Measurements from ENCODE around the gene SLC35F3.

The SLC35F3 gene

DNA sequence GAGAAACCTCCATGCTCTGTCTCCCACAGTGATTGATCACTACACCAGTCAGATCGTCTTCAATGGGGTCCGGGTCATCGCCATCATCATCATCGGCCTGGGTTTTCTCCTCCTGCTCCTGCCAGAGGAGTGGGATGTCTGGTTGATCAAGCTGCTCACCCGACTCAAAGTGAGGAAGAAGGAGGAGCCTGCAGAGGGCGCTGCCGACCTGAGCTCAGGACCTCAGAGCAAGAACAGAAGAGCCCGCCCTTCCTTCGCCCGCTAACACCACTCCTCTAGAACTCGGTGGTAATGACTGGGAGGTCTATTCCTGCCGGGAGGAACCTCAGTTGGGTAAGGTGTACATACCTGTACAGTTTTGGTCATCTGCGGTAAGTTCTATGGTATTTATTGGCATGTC is 418.5 kb downstream of the SLC35F3 start:
- FAIRE-seq, result peak; percentile 42

DNA sequence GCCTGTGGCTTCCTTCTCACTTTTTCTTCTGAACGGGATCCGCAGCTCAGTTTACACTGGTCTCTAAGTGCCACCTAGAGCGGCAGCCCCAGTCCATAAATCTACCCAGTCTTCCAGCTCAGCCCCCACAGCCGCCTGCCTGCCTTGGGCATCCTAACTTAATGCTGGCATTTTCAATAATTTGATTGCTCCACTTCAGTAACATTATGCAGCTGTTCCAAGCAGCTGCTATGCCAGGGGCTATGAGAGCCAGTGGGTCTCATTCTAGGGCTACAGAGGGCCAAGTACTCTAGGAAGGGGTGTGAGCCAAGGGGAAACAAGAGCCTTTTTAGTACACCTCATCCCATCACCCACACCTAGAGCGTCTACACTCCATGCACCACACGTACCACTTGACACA is 420.3 kb downstream of the SLC35F3 start:
- TF ChIP-seq POLR2AphosphoS5 (IDR thresholded peaks at IDR 0.05; ENCODE audit: low read depth, low read length) (no peak), TAF1 (IDR thresholded peaks at IDR 0.05; ENCODE audit: borderline replicate concordance, low read depth, low read length) (no peak), POLR2A (IDR thresholded peaks at IDR 0.05; ENCODE audit: low read depth, low read length) (no peak)
- FAIRE-seq (no peak), DNase-seq (ENCODE audit: insufficient read length) (no peak)

More for the DNA sequence above, 418.5 kb downstream of the SLC35F3 start:
- TF ChIP-seq POLR2AphosphoS5 (IDR thresholded peaks at IDR 0.05; ENCODE audit: low read depth, low read length) (no peak), TAF1 (IDR thresholded peaks at IDR 0.05; ENCODE audit: borderline replicate concordance, low read depth, low read length) (no peak), POLR2A (IDR thresholded peaks at IDR 0.05; ENCODE audit: low read depth, low read length) (no peak)
- peak; percentile 24 for DNase-seq (ENCODE audit: insufficient read length)

DNA sequence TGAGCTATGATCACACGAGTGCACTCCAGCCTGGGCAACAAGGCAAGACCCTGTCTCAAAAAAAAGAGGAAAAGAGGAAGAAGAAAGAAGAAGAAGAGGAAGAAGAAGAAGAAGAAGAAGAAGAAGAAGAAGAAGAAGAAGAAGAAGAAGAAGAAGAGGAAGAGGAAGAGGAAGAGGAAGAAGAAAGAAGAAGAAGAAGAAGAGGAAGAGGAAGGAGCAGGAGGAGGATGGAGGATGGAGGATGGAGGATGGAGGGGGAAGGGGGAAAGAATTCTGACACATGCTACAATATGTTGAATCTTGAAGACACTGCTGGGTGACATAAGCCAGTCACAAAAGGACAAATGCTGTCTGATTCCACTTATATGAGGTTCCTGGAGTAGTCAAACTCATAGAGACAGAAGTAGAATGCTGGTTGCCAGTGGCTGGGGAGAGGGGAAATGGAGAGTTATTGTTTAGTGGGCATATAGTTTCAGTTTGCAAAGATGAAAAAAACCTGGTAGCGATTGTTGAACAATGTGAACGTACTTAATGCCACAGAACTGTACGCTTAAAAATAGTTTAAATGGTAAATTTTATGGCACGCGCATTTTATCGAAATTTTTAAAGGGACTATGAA is 421.5 kb downstream of the SLC35F3 start:
- DNase-seq (ENCODE audit: insufficient read length) (no peak), FAIRE-seq (peak; percentile 72)
- no peak for TF ChIP-seq POLR2A (IDR thresholded peaks at IDR 0.05; ENCODE audit: low read depth, low read length)
- no peak for TF ChIP-seq TAF1 (IDR thresholded peaks at IDR 0.05; ENCODE audit: borderline replicate concordance, low read depth, low read length)
- TF ChIP-seq POLR2AphosphoS5 (IDR thresholded peaks at IDR 0.05; ENCODE audit: low read depth, low read length), result no peak

DNA sequence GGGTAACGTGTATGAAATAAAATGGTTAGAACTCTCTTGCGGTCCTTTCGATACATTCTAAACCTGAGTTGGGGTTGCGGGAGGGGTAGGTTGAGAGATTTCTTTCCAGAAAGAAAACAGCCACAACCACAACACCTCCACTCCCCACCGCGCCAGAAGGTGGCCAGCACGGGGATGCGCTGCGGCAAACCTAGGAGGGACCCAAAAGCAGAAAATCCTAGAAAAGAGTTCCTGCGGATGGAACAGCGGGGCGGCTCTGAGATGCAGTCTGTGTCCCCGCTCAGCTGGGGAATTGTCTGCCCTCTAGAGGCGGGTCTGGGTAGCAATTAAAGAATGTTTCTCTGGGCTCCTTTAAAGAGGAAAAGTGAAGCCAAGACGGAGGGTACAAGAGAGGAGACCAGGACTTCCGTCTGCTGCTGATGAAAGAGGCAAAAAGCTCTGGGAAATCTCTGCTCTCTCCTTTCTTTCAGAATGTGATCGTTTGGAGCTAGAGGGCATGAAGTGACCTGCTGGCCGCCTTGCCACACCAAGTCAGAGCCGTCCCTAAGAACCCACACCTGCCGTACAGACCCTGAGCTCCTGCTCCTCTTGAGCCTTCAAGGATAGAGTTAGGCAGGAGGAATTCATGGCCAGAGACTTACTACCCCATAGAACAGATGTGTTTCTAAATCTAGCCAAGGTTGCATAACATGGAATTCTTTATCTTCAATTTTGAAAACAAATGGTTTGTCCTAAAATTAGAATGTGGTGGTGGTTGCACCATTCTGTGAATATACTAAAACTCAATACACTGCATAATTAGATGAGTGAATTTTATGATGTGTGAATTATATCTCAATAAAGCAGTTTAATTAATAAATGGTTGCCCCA is 422.3 kb downstream of the SLC35F3 start:
- FAIRE-seq (peak; percentile 48), DNase-seq (ENCODE audit: insufficient read length) (peak; percentile 30)
- TF ChIP-seq POLR2A (IDR thresholded peaks at IDR 0.05; ENCODE audit: low read depth, low read length) (no peak), TAF1 (IDR thresholded peaks at IDR 0.05; ENCODE audit: borderline replicate concordance, low read depth, low read length) (no peak), POLR2AphosphoS5 (IDR thresholded peaks at IDR 0.05; ENCODE audit: low read depth, low read length) (no peak)

DNA sequence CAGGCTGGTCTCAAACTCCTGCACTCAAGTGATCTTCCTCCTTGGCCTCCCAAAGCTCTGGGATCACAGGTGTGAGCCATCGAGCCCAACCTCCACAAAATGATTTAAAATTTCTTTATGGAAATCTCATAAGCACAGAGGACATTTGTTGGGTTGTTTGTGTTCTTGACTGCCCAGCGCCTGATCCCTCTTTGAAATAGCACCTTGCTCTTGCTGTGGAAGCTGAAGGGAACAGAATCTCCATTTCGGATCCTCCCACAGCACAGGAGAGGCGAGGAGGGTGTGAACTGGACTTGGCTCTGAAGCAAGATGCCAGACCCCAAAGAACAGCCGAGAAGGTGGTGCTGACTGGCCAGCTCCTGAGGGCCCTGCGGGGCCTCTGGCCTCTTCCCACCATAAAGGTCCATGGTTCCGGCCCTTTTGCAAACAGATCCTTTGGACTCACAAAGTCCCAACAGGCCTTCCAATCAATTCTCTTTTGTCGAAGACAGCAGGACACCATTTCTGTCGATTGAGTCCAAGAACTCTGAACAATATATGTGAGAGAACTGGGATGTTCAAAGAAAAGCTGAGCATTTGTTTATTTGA is 423.2 kb downstream of the SLC35F3 start:
- DNase-seq (ENCODE audit: insufficient read length), result no peak
- FAIRE-seq, result no peak

DNA sequence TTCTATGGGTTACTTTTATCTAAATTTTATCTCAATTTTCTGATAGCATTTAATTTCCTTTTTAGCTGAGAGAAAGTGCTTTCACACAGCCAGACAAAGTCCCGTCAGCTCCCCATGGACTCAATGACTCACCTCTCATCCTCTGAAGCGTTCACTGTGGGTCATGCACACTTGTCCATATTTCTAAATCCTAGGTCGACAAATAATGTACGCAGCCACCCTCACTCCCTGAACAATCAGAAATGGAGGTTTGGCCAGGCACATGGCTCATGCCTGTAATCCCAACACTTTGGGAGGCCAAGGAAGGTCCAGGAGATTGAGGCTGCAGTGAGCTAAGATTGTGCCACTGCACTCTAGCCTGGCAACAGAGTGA is 426.4 kb downstream of the SLC35F3 start:
- DNase-seq (ENCODE audit: insufficient read length), result no peak
- FAIRE-seq, result no peak
- TF ChIP-seq TAF1 (IDR thresholded peaks at IDR 0.05; ENCODE audit: borderline replicate concordance, low read depth, low read length), result no peak
- no peak for TF ChIP-seq POLR2AphosphoS5 (IDR thresholded peaks at IDR 0.05; ENCODE audit: low read depth, low read length)
- TF ChIP-seq POLR2A (IDR thresholded peaks at IDR 0.05; ENCODE audit: low read depth, low read length), result no peak

More for the DNA sequence above, 423.2 kb downstream of the SLC35F3 start:
- TF ChIP-seq POLR2A (IDR thresholded peaks at IDR 0.05; ENCODE audit: low read depth, low read length) (no peak), POLR2AphosphoS5 (IDR thresholded peaks at IDR 0.05; ENCODE audit: low read depth, low read length) (no peak), TAF1 (IDR thresholded peaks at IDR 0.05; ENCODE audit: borderline replicate concordance, low read depth, low read length) (no peak)

DNA sequence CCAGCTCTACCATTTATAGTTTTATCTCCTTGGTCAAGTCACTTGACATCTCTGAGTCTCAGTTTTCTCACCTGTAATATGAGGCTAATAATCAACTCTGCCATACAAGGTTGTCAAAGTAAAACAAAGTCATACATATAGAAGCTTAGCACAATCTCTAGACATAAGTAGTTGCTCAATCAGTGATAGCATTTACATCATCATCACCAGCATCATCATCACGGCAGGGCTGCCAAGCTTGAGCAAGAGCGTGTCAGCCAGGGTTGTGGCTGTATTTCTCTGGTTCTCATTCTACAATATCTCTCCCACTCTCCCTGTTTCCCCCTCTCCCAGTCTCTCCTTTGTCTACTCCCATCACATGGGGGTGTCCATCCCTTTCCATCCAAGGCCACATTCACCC is 427.0 kb downstream of the SLC35F3 start:
- DNase-seq (ENCODE audit: insufficient read length) (no peak), FAIRE-seq (no peak)
- TF ChIP-seq TAF1 (IDR thresholded peaks at IDR 0.05; ENCODE audit: borderline replicate concordance, low read depth, low read length), result no peak

DNA sequence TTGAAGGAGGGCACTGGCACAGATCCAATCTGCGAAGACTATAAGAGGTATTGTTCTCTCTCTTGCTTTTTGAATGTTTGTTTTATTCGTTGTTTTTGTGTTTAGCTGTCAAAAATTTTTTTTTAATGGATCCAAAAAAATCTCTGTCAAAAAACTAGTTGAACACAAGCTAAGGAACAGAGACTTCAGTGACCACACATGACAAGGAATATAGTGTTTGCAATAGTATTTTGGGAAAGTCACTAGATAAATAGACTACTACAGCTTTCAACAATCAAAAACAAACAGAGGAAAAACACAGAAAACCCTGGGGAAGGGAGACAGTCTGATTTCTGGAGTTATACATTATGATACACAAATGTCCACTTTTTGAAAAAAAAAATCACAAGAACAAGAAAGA is 431.9 kb downstream of the SLC35F3 start:
- FAIRE-seq (no peak), DNase-seq (ENCODE audit: insufficient read length) (no peak)
- TF ChIP-seq POLR2A (IDR thresholded peaks at IDR 0.05; ENCODE audit: low read depth, low read length), result no peak
- no peak for TF ChIP-seq POLR2AphosphoS5 (IDR thresholded peaks at IDR 0.05; ENCODE audit: low read depth, low read length)
- no peak for TF ChIP-seq TAF1 (IDR thresholded peaks at IDR 0.05; ENCODE audit: borderline replicate concordance, low read depth, low read length)

DNA sequence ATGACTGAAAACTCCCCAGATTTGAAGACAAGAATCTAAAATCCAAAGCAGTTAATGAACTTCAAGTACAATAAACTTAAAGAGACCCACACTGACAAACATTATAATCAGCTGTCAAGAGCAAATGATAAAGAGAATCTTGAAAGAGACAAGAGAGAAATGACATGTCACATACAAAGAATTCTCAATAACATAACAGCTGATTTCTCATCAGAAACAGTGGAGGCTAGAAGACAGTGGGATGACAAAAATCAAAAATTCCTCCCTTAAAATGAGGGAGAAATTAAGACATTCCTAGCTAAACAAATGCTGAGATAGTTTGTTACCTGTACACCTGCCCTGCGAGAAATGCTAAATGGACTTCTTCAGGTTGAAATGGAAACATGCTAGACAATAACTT is 432.8 kb downstream of the SLC35F3 start:
- DNase-seq (ENCODE audit: insufficient read length) (no peak), FAIRE-seq (peak; percentile 33)
- TF ChIP-seq TAF1 (IDR thresholded peaks at IDR 0.05; ENCODE audit: borderline replicate concordance, low read depth, low read length), result no peak
- TF ChIP-seq POLR2AphosphoS5 (IDR thresholded peaks at IDR 0.05; ENCODE audit: low read depth, low read length), result no peak
- TF ChIP-seq POLR2A (IDR thresholded peaks at IDR 0.05; ENCODE audit: low read depth, low read length), result no peak

DNA sequence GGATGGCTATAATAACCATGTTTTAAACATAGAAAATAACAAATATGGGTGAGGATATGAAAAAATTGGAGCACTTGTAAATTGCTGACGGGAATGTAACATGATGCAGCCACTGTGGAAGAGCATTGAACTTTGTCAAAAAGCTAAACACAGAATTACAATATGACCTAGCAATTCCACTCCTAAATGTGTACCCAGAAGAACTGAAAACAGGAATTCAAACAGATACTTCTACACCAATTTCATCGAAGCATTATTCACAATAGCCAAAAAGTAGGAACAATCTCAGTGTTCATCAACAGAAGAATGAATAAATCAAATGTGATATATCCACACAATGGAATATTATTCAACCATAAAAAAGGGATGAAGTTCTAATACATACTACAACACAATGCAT is 436.1 kb downstream of the SLC35F3 start:
- TF ChIP-seq TAF1 (IDR thresholded peaks at IDR 0.05; ENCODE audit: borderline replicate concordance, low read depth, low read length), result no peak
- FAIRE-seq, result no peak
- DNase-seq (ENCODE audit: insufficient read length), result no peak

DNA sequence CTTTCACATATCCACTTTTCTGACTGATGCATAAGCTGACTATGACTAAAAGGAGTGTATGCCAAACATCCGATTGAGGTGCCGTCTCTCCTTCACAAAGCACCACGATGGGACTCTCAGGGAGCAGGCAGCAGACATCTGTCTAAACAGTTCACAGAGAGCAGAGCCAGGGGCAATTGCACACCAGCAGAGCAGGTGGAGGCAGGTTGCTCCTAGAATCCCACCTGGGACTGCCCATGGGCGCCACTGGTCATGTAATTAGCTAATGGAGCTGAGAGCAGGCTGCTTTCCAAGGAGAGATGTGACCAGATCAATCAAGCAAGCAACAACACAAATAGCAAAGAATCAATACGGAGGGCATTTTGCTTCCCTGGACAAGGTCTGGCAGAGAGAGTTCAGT is 438.3 kb downstream of the SLC35F3 start:
- no peak for TF ChIP-seq POLR2A (IDR thresholded peaks at IDR 0.05; ENCODE audit: low read depth, low read length)
- no peak for TF ChIP-seq TAF1 (IDR thresholded peaks at IDR 0.05; ENCODE audit: borderline replicate concordance, low read depth, low read length)
- no peak for TF ChIP-seq POLR2AphosphoS5 (IDR thresholded peaks at IDR 0.05; ENCODE audit: low read depth, low read length)
- FAIRE-seq (no peak), DNase-seq (ENCODE audit: insufficient read length) (no peak)

DNA sequence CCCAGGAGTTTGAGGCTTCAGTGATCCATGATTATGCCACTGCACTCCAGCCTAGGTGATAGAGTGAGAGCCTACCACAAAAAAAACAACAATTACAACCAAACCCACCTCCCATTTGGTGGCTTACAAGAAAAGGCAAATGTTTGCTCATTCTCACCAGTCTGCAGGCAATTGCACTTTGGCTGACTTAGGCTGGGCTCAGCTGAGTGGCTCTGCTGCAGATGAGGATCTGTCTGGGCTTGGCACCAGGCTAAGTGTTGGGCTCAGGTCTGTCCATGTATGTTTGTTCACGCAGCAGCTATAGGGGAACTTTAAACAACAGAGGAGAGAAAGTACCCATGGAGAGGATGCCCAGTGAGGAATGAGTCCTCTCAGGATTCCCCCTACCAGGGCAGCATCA is 440.8 kb downstream of the SLC35F3 start:
- TF ChIP-seq TAF1 (IDR thresholded peaks at IDR 0.05; ENCODE audit: borderline replicate concordance, low read depth, low read length) (no peak), POLR2AphosphoS5 (IDR thresholded peaks at IDR 0.05; ENCODE audit: low read depth, low read length) (no peak), POLR2A (IDR thresholded peaks at IDR 0.05; ENCODE audit: low read depth, low read length) (no peak)
- no peak for FAIRE-seq
- no peak for DNase-seq (ENCODE audit: insufficient read length)
